Measurements from ENCODE around the gene OXER1. TPM values are rescaled to one million over a fixed set of nuclear protein-coding genes. Genes with fewer than 3 reads are reported as not detected.

The OXER1 gene
- total and polyA plus RNA-seq, 2 of the 13 experiments (the other 11 are each of a cell fraction or from before 2014, with no cell fraction given), result 8.0 to 9.0 TPM

GRCh38 chr2:42810121-42810970, 46.4 kb upstream of the OXER1 start (continued):
- TF ChIP-seq, protein P1, sequence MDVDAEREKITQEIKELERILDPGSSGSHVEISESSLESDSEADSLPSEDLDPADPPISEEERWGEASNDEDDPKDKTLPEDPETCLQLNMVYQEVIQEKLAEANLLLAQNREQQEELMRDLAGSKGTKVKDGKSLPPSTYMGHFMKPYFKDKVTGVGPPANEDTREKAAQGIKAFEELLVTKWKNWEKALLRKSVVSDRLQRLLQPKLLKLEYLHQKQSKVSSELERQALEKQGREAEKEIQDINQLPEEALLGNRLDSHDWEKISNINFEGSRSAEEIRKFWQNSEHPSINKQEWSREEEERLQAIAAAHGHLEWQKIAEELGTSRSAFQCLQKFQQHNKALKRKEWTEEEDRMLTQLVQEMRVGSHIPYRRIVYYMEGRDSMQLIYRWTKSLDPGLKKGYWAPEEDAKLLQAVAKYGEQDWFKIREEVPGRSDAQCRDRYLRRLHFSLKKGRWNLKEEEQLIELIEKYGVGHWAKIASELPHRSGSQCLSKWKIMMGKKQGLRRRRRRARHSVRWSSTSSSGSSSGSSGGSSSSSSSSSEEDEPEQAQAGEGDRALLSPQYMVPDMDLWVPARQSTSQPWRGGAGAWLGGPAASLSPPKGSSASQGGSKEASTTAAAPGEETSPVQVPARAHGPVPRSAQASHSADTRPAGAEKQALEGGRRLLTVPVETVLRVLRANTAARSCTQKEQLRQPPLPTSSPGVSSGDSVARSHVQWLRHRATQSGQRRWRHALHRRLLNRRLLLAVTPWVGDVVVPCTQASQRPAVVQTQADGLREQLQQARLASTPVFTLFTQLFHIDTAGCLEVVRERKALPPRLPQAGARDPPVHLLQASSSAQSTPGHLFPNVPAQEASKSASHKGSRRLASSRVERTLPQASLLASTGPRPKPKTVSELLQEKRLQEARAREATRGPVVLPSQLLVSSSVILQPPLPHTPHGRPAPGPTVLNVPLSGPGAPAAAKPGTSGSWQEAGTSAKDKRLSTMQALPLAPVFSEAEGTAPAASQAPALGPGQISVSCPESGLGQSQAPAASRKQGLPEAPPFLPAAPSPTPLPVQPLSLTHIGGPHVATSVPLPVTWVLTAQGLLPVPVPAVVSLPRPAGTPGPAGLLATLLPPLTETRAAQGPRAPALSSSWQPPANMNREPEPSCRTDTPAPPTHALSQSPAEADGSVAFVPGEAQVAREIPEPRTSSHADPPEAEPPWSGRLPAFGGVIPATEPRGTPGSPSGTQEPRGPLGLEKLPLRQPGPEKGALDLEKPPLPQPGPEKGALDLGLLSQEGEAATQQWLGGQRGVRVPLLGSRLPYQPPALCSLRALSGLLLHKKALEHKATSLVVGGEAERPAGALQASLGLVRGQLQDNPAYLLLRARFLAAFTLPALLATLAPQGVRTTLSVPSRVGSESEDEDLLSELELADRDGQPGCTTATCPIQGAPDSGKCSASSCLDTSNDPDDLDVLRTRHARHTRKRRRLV (CRISPR knock-in tag; IDR thresholded peaks at IDR 0.05), result peak; percentile 91; the same call in 1 of the 2 replicates
- TF ChIP-seq ZNF547 (CRISPR knock-in tag; IDR thresholded peaks at IDR 0.05) (peak; percentile 99), ZBTB37 (CRISPR knock-in tag; IDR thresholded peaks at IDR 0.05) (0 out of 2 replicates have a peak, but pooled peaks have one; percentile 71), MTF2 (CRISPR knock-in tag; IDR thresholded peaks at IDR 0.05; ENCODE audit: borderline replicate concordance) (no peak; the same call in 1 of the 2 replicates), FOXJ3 (CRISPR knock-in tag; IDR thresholded peaks at IDR 0.05; ENCODE audit: borderline replicate concordance) (peak; percentile 78), ZNF569 (CRISPR knock-in tag; IDR thresholded peaks at IDR 0.05; ENCODE audit: borderline replicate concordance) (no peak), ZNF563 (CRISPR knock-in tag; IDR thresholded peaks at IDR 0.05) (peak; percentile 98), KLF16 (CRISPR knock-in tag; IDR thresholded peaks at IDR 0.05) (peak in 1 of 2 experiments; percentile 97; a peak in 2 of 4 replicates), ZNF235 (CRISPR knock-in tag; IDR thresholded peaks at IDR 0.05; ENCODE audit: borderline replicate concordance) (peak; percentile 99; the same call in 1 of the 2 replicates), E2F5 (CRISPR knock-in tag; conservative IDR thresholded peaks at IDR 0.05) (0 out of 2 replicates have a peak, but pooled peaks have one; percentile 25), ZKSCAN1 (IDR thresholded peaks at IDR 0.05; ENCODE audit: low read length) (peak; percentile 79; the same call in 1 of the 2 replicates), DMAP1 (CRISPR knock-in tag; IDR thresholded peaks at IDR 0.05) (peak; percentile 57; the same call in 1 of the 2 replicates), WIZ (CRISPR knock-in tag; IDR thresholded peaks at IDR 0.05) (0 out of 2 replicates have a peak, but pooled peaks have one; percentile 62), CREBL2 (CRISPR knock-in tag; IDR thresholded peaks at IDR 0.05; ENCODE audit: borderline replicate concordance) (peak; percentile 50; the same call in 1 of the 2 replicates), GATAD1 (CRISPR knock-in tag; IDR thresholded peaks at IDR 0.05) (peak; percentile 84)
- TF ChIP-seq, protein P2, sequence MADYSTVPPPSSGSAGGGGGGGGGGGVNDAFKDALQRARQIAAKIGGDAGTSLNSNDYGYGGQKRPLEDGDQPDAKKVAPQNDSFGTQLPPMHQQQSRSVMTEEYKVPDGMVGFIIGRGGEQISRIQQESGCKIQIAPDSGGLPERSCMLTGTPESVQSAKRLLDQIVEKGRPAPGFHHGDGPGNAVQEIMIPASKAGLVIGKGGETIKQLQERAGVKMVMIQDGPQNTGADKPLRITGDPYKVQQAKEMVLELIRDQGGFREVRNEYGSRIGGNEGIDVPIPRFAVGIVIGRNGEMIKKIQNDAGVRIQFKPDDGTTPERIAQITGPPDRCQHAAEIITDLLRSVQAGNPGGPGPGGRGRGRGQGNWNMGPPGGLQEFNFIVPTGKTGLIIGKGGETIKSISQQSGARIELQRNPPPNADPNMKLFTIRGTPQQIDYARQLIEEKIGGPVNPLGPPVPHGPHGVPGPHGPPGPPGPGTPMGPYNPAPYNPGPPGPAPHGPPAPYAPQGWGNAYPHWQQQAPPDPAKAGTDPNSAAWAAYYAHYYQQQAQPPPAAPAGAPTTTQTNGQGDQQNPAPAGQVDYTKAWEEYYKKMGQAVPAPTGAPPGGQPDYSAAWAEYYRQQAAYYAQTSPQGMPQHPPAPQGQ (CRISPR knock-in tag; IDR thresholded peaks at IDR 0.05; ENCODE audit: borderline replicate concordance), result no peak
